HepG2 (cell line): Measurements from ENCODE around the gene H3-3A. TPM values are rescaled to one million over a fixed set of nuclear protein-coding genes. Genes with fewer than 3 reads are reported as not detected.

Source experiments
- ATAC-seq: fragments of 200-7000 bp; cut with Tn5 transposase; 3 replicates; pipeline ENCODE4 v1.9.1; 2020; ENCODE audit warnings: mild to moderate bottlenecking, moderate library complexity
- BruUV-seq: library from RNA; stranded (reverse); fragments of 400-500 nt; replicated peaks from 2 replicates; lab custom pipeline; 2021; lab: Mats Ljungman, UMichigan
- CTCF ChIA-PET: fragments of 300-600 bp; formaldehyde crosslinking; extraction: SDS; loops from one replicate; lab custom pipeline; 2021; ENCODE audit warnings: low total read pairs, inconsistent platforms, low intra/inter-chr PET ratio; lab: Yijun Ruan, JAX
- POLR2A ChIA-PET: fragments of 350-600 bp; sonication (Branson Sonifier 250); formaldehyde crosslinking; loops from one replicate; lab custom pipeline; 2020; ENCODE audit warnings: antibody characterized with exemption, inconsistent platforms; lab: Yijun Ruan, JAX
- DNase-seq: peaks from one replicate; pipeline ENCODE4 v3.0.0-alpha.2; 2015; ENCODE audit warnings: low spot score
- FAIRE-seq: peaks from 3 replicates; lab custom pipeline; 2011; peaks lifted over from hg19 to GRCh38; lab: Jason Lieb, UNC
- H2AFZ ChIP-seq: one replicate; pipeline ENCODE4 v1.6.1; 2011; ENCODE audit warnings: low read length, inconsistent platforms
- H3K27ac ChIP-seq: fragments of 300-600 bp; 3 replicates; pipeline ENCODE4 v1.8.0; 2011; ENCODE audit warnings: mixed run types, mild to moderate bottlenecking, mixed read lengths, low read length, inconsistent platforms; ENCODE audit not compliant: insufficient read depth; ENCODE audit errors: extremely low read length
- H3K27me3 ChIP-seq, 2 experiments: fragments of 200-600 bp in 1 of 2; 2 replicates in 1 of 2; 3 replicates in 1 of 2; pipeline versions ENCODE4 v1.6.0 to v1.8.0; 2011; ENCODE audit warnings: low read length in 2 of 2, mild to moderate bottlenecking in 2 of 2, moderate library complexity in 2 of 2, inconsistent platforms in 1 of 2; ENCODE audit not compliant: insufficient read depth in 2 of 2, control insufficient read depth in 1 of 2
- H3K36me3 ChIP-seq, 2 experiments: fragments of 200-600 bp in 1 of 2; replicated peaks in 1 of 2; 2 replicates in 1 of 2; 3 replicates in 1 of 2; pipeline versions ENCODE4 v1.5.1 to v1.8.0; 2011; ENCODE audit warnings: low read length in 2 of 2, inconsistent platforms in 1 of 2; ENCODE audit not compliant: insufficient read depth in 2 of 2, control insufficient read depth in 1 of 2
- H3K4me1 ChIP-seq: 2 replicates; pipeline ENCODE4 v1.5.1; 2012; ENCODE audit warnings: low read length, inconsistent platforms; ENCODE audit not compliant: insufficient read depth
- H3K4me2 ChIP-seq: 2 replicates; pipeline ENCODE4 v1.6.0; 2011; ENCODE audit warnings: low read depth, low read length, inconsistent platforms
- H3K4me3 ChIP-seq, 3 experiments: fragments of 200-600 bp in 1 of 3; sonication (generic), shearing (Covaris generic) in 1 of 3; replicated peaks in 1 of 3; 2 replicates each; pipeline ENCODE4 v1.5.1; 2011 to 2016; ENCODE audit warnings: low read length in 3 of 3, inconsistent platforms in 2 of 3, low read depth in 2 of 3, mild to moderate bottlenecking in 2 of 3, control low read depth in 1 of 3, mixed read lengths in 1 of 3; ENCODE audit not compliant: insufficient read depth in 1 of 3
- H3K79me2 ChIP-seq: one replicate; pipeline ENCODE4 v1.6.1; 2011; ENCODE audit warnings: low read length, inconsistent platforms; ENCODE audit not compliant: insufficient read depth
- H3K9ac ChIP-seq: 2 replicates; pipeline ENCODE4 v1.6.0; 2011; ENCODE audit warnings: mild to moderate bottlenecking, low read depth, low read length, inconsistent platforms; ENCODE audit not compliant: insufficient read depth
- H3K9me3 ChIP-seq: 2 replicates; pipeline ENCODE4 v1.5.1; 2012; ENCODE audit warnings: mild to moderate bottlenecking, low read length
- H4K20me1 ChIP-seq: 2 replicates; pipeline ENCODE4 v1.6.0; 2011; ENCODE audit warnings: inconsistent platforms, mild to moderate bottlenecking, low read length, moderate library complexity; ENCODE audit not compliant: insufficient read depth
- E2F5 ChIP-seq: sonication (generic); formaldehyde crosslinking; conservative IDR thresholded peaks from 2 replicates; pipeline ENCODE4 v1.4.0; 2020; ENCODE audit warnings: missing genetic modification reagents
- ELF3 ChIP-seq: IDR thresholded peaks from 2 replicates; pipeline ENCODE4 v1.6.1; 2016; ENCODE audit warnings: missing genetic modification reagents, missing compliant biosample characterization
- PAXIP1 ChIP-seq: sonication (generic); formaldehyde crosslinking; conservative IDR thresholded peaks from 2 replicates; pipeline ENCODE4 v1.4.0; 2020; ENCODE audit warnings: mild to moderate bottlenecking, missing genetic modification reagents, moderate library complexity
- TBX3 ChIP-seq: fragments of 450-650 bp; IDR thresholded peaks from 2 replicates; pipeline ENCODE4 v1.6.1; 2017; ENCODE audit warnings: antibody characterized with exemption, mild to moderate bottlenecking, inconsistent platforms, borderline replicate concordance
- WGBS: methylation state at CpG from one replicate; pipeline ENCODE4 v1.1.6; 2017; ENCODE audit warnings: low lambda C conversion rate; 5-methylcytosine and 5-hydroxymethylcytosine counted together
- in situ Hi-C: cut with HindIII; loops from 2 replicates; pipeline ENCODE4 v1.10.0; 2017; ENCODE audit warnings: low pct_unique_long_range_greater_than_20kb; ENCODE audit not compliant: extremely low pct_ligation_motif_present
- intact Hi-C: fragments of 100-400 bp; cut with micrococcal nuclease; formaldehyde crosslinking; loops from one replicate; pipeline ENCODE4 v1.10.0; 2022; ENCODE audit not compliant: unreplicated experiment
- polyA plus RNA-seq, 8 experiments: library from polyadenylated mRNA; depleted of rRNA in 3 of 8; stranded (reverse) in 7 of 8; unstranded in 1 of 8; fragments of >200 nt; fragmentation: Illumina TruSeq in 4 of 8; extraction: Trizol in 4 of 8; gene quantifications; 2 replicates each; pipeline versions ENCODE4 v1.2.1 to v1.2.3, GENCODE V29; 2011 to 2016; ENCODE audit warnings: low read depth in 4 of 8, missing spikeins in 1 of 8, mixed read lengths in 1 of 8; ENCODE audit not compliant: insufficient read depth in 1 of 8
- total RNA-seq, 5 experiments: library from RNA; depleted of rRNA; stranded (reverse); fragments of >200 nt; fragmentation: Illumina TruSeq; extraction: Trizol; gene quantifications; 2 replicates each; pipeline ENCODE4 v1.2.3, GENCODE V29; 2016; ENCODE audit warnings: low read depth in 1 of 5

Gene H3-3A
- total and polyA plus RNA-seq, 2 of the 13 experiments (the other 11 are each of a cell fraction or from before 2014, with no cell fraction given): 221 to 320 TPM

DNA sequence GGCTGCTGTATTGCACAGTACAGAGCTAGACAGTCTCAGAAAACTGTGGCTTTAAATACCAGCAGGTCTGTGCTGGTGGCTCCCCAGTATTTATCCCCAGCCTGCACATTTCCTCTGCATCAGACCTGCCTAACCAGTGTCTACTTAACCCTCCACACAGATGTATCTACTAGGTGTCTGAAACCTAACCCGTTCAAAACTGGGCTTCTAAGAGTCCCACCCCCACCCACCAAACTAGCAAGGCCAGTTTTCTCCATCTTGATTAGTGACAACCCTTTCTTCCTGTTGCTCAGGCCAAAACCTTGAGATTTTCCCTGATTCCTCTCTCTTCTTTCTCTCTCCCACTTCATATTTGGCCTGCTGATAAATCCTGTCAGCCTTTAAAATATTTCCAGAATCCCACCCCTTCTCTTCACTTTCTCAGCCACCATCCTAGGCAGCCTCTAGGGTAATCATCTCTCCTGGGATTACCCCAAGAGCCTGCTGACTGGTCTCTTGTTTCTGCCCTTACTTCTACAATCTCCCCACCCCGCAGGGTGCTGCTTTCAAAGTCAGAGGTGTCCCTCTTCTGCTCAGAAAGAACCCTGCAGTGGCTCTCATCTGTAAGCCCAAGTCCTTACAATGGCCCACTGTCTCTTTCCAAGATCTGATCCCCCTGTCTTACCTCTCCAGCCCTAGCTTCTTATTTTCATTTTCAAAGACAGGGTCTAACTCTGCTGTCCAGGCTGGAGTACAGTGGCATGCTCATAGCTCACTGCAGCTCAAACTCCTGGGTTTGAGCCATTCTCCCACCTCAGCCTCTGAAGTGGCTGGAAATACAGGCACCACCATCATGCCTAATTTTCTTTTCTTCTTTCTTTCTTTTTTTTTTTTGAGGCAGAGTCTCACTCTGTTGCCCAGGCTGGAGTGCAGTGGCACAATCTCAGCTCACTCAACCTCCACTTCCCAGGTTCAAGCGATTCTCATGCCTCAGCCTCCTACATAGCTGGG lies 45.2 kb downstream of the H3-3A start:
- Histone ChIP-seq H3K4me3 (no peak overlapping the region), H3K36me3 (no peaks in the 10 kb centered on the region; a peak in 1 of 5 replicates), H3K9me3 (no peaks in the 10 kb centered on the region), H3K9ac (no peak overlapping the region), H3K27me3 (peaks cover 2 to 20% of the 10 kb centered on the region in 2 experiments), H3K4me1 (peaks cover 31% of the 10 kb centered on the region), H3K79me2 (no peaks in the 10 kb centered on the region), H2AFZ (no peak overlapping the region), H3K4me2 (no peak overlapping the region), H3K27ac (no peak overlapping the region), H4K20me1 (no peaks in the 10 kb centered on the region)
- TF ChIP-seq ELF3 (no peak), PAXIP1 (CRISPR knock-in tag) (no peak), TBX3 (no peak), E2F5 (CRISPR knock-in tag) (no peak)
- intact Hi-C loops (no loop called here), in situ Hi-C loops (no loop called here)
- WGBS: 29% methylated on average over 3 of the region's 3 CpGs
- ChIA-PET POLR2A (interaction anchor here (1.8 to 5.9 kb wide), 2 partner anchors 24 to 45 kb away, joined by 7 to 22 read pairs; partner anchors contain the start of gene H3-3A), CTCF (interaction anchor here (0.6 kb wide), 1 partner anchor 597 kb away, joined by 4 read pairs; no protein-coding TSS in a partner anchor)
- no TSS peak for BruUV-seq
- ATAC-seq (no peak), DNase-seq (no peak), FAIRE-seq (no peak)
